ENCODE measurements around the gene EIF3J. TPM values are rescaled to one million over a fixed set of nuclear protein-coding genes. Genes with fewer than 3 reads are reported as not detected.

Gene EIF3J
- total RNA-seq, 1 donor from 2014 or later, result 60.6 TPM

DNA sequence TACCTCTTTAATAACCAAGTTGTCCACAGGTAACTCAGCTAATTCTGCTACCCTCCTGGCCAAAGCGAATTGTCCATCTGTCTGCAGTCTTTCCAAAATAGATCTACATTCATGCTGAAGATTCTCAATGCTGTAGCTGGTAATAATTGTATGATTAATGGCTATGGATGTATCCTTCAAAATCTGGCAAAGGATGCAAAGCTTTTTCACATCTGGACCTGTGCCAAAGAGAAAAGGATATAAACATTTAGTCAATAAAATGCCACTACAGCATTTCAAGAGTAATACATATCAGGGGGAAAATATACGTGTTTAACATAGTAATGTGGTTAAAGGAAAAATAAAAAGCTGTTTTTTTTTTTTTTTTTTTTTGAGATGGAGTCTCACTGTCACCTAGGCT, 48.7 kb downstream of the EIF3J start:
- Histone ChIP-seq H3K4me1 (no peaks in the 10 kb centered on the region), H3K9me3 (no peaks in the 10 kb centered on the region), H3K27ac (no peak overlapping the region), H3K27me3 (ENCODE audit: low read depth) (no peaks in the 10 kb centered on the region), H3K36me3 (peaks cover 99% of the 10 kb centered on the region), H3K4me3 (no peak overlapping the region)
- no peak for ATAC-seq
- intact Hi-C loops (cut with DNase I), result no loop called here
- no peak for DNase-seq
- TF ChIP-seq, protein P1, sequence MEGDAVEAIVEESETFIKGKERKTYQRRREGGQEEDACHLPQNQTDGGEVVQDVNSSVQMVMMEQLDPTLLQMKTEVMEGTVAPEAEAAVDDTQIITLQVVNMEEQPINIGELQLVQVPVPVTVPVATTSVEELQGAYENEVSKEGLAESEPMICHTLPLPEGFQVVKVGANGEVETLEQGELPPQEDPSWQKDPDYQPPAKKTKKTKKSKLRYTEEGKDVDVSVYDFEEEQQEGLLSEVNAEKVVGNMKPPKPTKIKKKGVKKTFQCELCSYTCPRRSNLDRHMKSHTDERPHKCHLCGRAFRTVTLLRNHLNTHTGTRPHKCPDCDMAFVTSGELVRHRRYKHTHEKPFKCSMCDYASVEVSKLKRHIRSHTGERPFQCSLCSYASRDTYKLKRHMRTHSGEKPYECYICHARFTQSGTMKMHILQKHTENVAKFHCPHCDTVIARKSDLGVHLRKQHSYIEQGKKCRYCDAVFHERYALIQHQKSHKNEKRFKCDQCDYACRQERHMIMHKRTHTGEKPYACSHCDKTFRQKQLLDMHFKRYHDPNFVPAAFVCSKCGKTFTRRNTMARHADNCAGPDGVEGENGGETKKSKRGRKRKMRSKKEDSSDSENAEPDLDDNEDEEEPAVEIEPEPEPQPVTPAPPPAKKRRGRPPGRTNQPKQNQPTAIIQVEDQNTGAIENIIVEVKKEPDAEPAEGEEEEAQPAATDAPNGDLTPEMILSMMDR (IDR thresholded peaks at IDR 0.05), result no peak

DNA sequence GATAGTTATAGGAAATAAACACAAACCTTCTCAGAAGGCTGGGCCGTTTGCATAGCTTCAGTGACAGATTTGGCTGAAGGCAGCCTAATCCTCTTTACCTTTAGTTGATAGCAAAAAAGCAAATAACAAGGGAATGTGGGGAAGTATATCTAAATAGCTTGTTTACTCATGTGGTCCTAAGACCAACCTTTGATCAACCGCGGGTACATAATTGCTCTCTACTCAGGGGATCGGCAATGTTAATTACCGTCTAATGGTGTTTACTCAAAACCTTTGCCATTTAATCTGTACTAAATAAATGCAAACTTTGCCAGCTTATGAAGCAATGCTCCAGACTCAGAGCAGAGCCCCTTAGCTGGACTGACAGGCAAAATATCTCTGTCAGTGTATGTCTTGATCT, 51.6 kb downstream of the EIF3J start:
- H3K4me1 ChIP-seq, result no peaks in the 10 kb centered on the region
- no peak for ATAC-seq
- intact Hi-C loops (cut with DNase I), result no loop called here
- TF ChIP-seq, protein P1 (IDR thresholded peaks at IDR 0.05), result no peak
- H3K27me3 ChIP-seq (ENCODE audit: low read depth), result no peaks in the 10 kb centered on the region
- DNase-seq, result no peak
- no peak overlapping the region for H3K4me3 ChIP-seq
- H3K27ac ChIP-seq, result no peak overlapping the region
- peaks cover 99% of the 10 kb centered on the region for H3K36me3 ChIP-seq
- no peaks in the 10 kb centered on the region for H3K9me3 ChIP-seq

DNA sequence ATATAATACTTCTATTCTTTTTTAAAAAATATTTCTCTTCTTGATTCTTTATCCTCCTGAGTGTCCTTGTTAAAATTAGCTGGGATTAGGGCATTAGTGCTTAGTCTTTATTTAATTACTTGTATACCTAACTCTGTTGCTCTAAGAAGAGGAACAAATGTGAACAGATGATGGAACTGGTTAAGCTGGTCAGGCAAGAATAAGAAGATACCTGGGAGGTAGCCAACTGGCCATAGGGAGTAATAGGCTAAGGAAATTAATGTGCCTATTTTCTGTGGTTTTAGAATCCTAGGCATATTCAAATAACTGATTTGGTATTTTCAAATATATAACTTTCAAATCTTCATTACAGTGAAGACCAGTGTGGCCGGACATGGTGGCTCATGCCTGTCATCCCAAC, 54.4 kb downstream of the EIF3J start:
- no peak overlapping the region for H3K27ac ChIP-seq

DNA sequence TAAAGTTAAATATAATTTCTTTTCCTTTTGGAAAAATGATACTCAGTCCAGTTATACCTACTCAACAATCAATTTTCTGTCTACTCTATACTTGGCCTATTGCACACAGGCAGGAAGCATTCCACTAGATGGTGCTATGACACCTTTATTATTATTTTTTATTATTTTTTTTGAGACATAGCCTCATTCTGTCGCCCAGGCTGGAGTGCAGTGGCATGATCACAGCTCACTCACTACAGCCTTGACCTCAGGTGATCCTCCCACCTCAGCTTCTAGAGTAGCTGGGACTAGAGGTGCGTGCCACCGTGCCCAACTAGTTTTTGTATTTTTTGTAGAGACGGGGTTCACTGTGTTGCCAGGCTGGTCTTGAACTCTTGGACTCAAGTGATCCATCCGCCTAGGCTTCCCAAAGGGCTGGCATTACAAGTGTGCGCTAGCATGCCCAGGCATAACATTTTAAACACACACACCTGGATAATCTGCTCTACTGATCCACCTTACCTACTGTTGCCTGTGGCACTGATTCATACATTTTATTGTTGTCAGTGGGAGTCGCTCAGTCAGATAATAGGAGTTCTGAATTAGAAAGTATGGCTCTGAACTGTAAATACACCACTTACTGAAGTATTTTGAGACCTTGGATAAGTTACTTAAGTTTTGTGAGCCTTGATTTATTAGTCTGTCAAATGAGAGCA, 56.2 kb downstream of the EIF3J start:
- H3K9me3 ChIP-seq, result no peaks in the 10 kb centered on the region
- TF ChIP-seq, protein P1 (IDR thresholded peaks at IDR 0.05), result peak; percentile 45
- H3K27me3 ChIP-seq (ENCODE audit: low read depth), result no peaks in the 10 kb centered on the region
- no peak overlapping the region for H3K4me3 ChIP-seq
- no peaks in the 10 kb centered on the region for H3K4me1 ChIP-seq
- ATAC-seq, result peak in 1 of 2 donors; percentile 44
- no peak overlapping the region for H3K27ac ChIP-seq
- DNase-seq, result no peak
- intact Hi-C loops (cut with DNase I), result no loop called here
- H3K36me3 ChIP-seq, result peaks cover 98% of the 10 kb centered on the region

More for the DNA sequence above, 54.4 kb downstream of the EIF3J start:
- H3K4me1 ChIP-seq, result no peaks in the 10 kb centered on the region
- TF ChIP-seq, protein P1 (IDR thresholded peaks at IDR 0.05), result no peak
- no peaks in the 10 kb centered on the region for H3K9me3 ChIP-seq
- peaks cover 99% of the 10 kb centered on the region for H3K36me3 ChIP-seq
- intact Hi-C loops (cut with DNase I), result no loop called here
- no peak for DNase-seq
- no peak for ATAC-seq
- no peaks in the 10 kb centered on the region for H3K27me3 ChIP-seq (ENCODE audit: low read depth)
- H3K4me3 ChIP-seq, result no peak overlapping the region

DNA sequence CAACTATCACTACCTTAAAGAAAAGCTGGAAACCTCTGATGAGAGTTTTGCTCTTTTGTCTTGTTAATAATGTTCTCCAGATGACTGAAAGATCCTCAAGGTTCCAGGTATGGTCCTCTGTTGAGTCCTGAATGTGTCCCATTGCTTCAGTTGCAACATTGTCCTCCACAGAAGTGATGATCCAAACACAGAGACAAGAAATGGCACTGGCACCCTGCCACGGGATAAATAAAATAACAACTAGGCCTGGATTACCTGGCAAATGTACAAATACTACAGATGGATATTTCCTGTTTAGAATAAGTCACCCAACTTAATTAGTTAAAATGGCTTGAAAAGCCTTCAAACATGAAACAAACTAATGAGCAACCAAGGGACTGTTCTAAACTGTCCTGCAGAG, 58.3 kb downstream of the EIF3J start:
- Histone ChIP-seq H3K4me1 (no peaks in the 10 kb centered on the region), H3K9me3 (no peaks in the 10 kb centered on the region), H3K36me3 (peaks cover 98% of the 10 kb centered on the region), H3K27me3 (ENCODE audit: low read depth) (no peaks in the 10 kb centered on the region), H3K27ac (no peak overlapping the region), H3K4me3 (no peak overlapping the region)
- no peak for ATAC-seq
- no peak for DNase-seq
- TF ChIP-seq, protein P1 (IDR thresholded peaks at IDR 0.05), result no peak
- intact Hi-C loops (cut with DNase I), result no loop called here

All from lower lobe of right lung (tissue), 2 donors.